Measurements from ENCODE around the gene PHOX2A.

GRCh38 chr11:72191961-72192381, 52.0 kb downstream of the PHOX2A start, which contains the start of gene FOLR1:
- no peak for TF ChIP-seq CSRNP3 (CRISPR knock-in tag; IDR thresholded peaks at IDR 0.05)
- no peak for TF ChIP-seq SNAI2 (CRISPR knock-in tag; IDR thresholded peaks at IDR 0.05)
- TF ChIP-seq ZC3H10 (CRISPR knock-in tag; IDR thresholded peaks at IDR 0.05): no peak
- no peak for TF ChIP-seq ZNF70 (CRISPR knock-in tag; IDR thresholded peaks at IDR 0.05)
- TF ChIP-seq CREB5 (CRISPR knock-in tag; IDR thresholded peaks at IDR 0.05; ENCODE audit: low read depth): no peak
- no peak for TF ChIP-seq POU6F1 (CRISPR knock-in tag; IDR thresholded peaks at IDR 0.05; ENCODE audit: borderline replicate concordance, low read depth)
- TF ChIP-seq ZFP30 (CRISPR knock-in tag; IDR thresholded peaks at IDR 0.05): no peak
- TF ChIP-seq TCF4 (CRISPR knock-in tag; IDR thresholded peaks at IDR 0.05; ENCODE audit: borderline replicate concordance): no peak
- no peak for TF ChIP-seq ARNTL (CRISPR knock-in tag; IDR thresholded peaks at IDR 0.05; ENCODE audit: borderline replicate concordance, low read depth)
- no peak for TF ChIP-seq ZNF8 (CRISPR knock-in tag; IDR thresholded peaks at IDR 0.05)

Measured in SK-N-SH treated with all-trans-retinoic acid at 6 μM for 48 hours (cell line).